ES-I3 (cell line): ENCODE data around the gene FOXQ1.

ENCODE experiments used
- H3K36me3 ChIP-seq: 2 replicates; pipeline ENCODE4 v1.6.1; 2013; ENCODE audit warnings: mild to moderate bottlenecking, low read length, control low read depth, moderate library complexity; ENCODE audit not compliant: insufficient read depth
- H3K4me1 ChIP-seq: 2 replicates; pipeline ENCODE4 v1.6.1; 2013; ENCODE audit warnings: mild to moderate bottlenecking, control low read depth, low read length; ENCODE audit not compliant: insufficient read depth
- H3K9ac ChIP-seq: 2 replicates; pipeline ENCODE4 v1.6.1; 2013; ENCODE audit warnings: low read depth, mild to moderate bottlenecking, low read length, moderate library complexity
- H3K9me3 ChIP-seq: 2 replicates; pipeline ENCODE4 v1.6.1; 2013; ENCODE audit warnings: mild to moderate bottlenecking, low read length, moderate library complexity; ENCODE audit not compliant: control insufficient read depth, insufficient read depth

The FOXQ1 gene

GRCh38 chr6:1322696-1323219 lies 10.9 kb downstream of the FOXQ1 start:
- Histone ChIP-seq H3K4me1 (no peaks in the 10 kb centered on the region), H3K9me3 (no peaks in the 10 kb centered on the region), H3K9ac (no peak overlapping the region), H3K36me3 (no peaks in the 10 kb centered on the region)

GRCh38 chr6:1324936-1325335 lies 13.0 kb downstream of the FOXQ1 start:
- H3K4me1 ChIP-seq = no peaks in the 10 kb centered on the region
- no peak overlapping the region for H3K9ac ChIP-seq
- no peaks in the 10 kb centered on the region for H3K9me3 ChIP-seq
- no peaks in the 10 kb centered on the region; the same call in 1 of the 2 replicates for H3K36me3 ChIP-seq

GRCh38 chr6:1325461-1326309 lies 13.8 kb downstream of the FOXQ1 start:
- Histone ChIP-seq H3K36me3 (no peaks in the 10 kb centered on the region; the same call in 1 of the 2 replicates), H3K9ac (no peak overlapping the region), H3K4me1 (no peaks in the 10 kb centered on the region), H3K9me3 (peaks cover 3% of the 10 kb centered on the region; the same call in 1 of the 2 replicates)

- no peak overlapping the region for H3K9ac ChIP-seq
- no peaks in the 10 kb centered on the region for H3K4me1 ChIP-seq
- no peaks in the 10 kb centered on the region; the same call in 1 of the 2 replicates for H3K36me3 ChIP-seq
- H3K9me3 ChIP-seq = peaks cover 4% of the 10 kb centered on the region; the same call in 1 of the 2 replicates
Observed at GRCh38 chr6:1326535-1327121, 14.7 kb downstream of the FOXQ1 start.

- Histone ChIP-seq H3K9ac (no peak overlapping the region), H3K36me3 (no peaks in the 10 kb centered on the region; the same call in 1 of the 2 replicates), H3K4me1 (no peaks in the 10 kb centered on the region), H3K9me3 (peaks cover 4% of the 10 kb centered on the region; the same call in 1 of the 2 replicates)
Observed at GRCh38 chr6:1327630-1328029, 15.7 kb downstream of the FOXQ1 start.

- Histone ChIP-seq H3K9ac (no peak overlapping the region), H3K36me3 (no peaks in the 10 kb centered on the region; the same call in 1 of the 2 replicates), H3K4me1 (no peaks in the 10 kb centered on the region), H3K9me3 (peaks cover 4% of the 10 kb centered on the region; the same call in 1 of the 2 replicates)
Observed at GRCh38 chr6:1328129-1328800, 16.4 kb downstream of the FOXQ1 start.

- Histone ChIP-seq H3K4me1 (no peaks in the 10 kb centered on the region; the same call in 1 of the 2 replicates), H3K9ac (no peak overlapping the region), H3K36me3 (no peaks in the 10 kb centered on the region; the same call in 1 of the 2 replicates), H3K9me3 (peaks cover 4% of the 10 kb centered on the region; the same call in 1 of the 2 replicates)
Observed at GRCh38 chr6:1329708-1330107, 17.8 kb downstream of the FOXQ1 start.

GRCh38 chr6:1334684-1335083 lies 22.8 kb downstream of the FOXQ1 start:
- peaks cover 4% of the 10 kb centered on the region; the same call in 1 of the 2 replicates for H3K9me3 ChIP-seq
- no peaks in the 10 kb centered on the region for H3K36me3 ChIP-seq
- H3K9ac ChIP-seq = no peak overlapping the region
- H3K4me1 ChIP-seq = peaks cover 10% of the 10 kb centered on the region; the same call in 1 of the 2 replicates

- H3K4me1 ChIP-seq = peaks cover 10% of the 10 kb centered on the region; the same call in 1 of the 2 replicates
- H3K9ac ChIP-seq = no peak overlapping the region
- H3K36me3 ChIP-seq = no peaks in the 10 kb centered on the region
- H3K9me3 ChIP-seq = peaks cover 3% of the 10 kb centered on the region; the same call in 1 of the 2 replicates
Observed at GRCh38 chr6:1335367-1336037, 23.6 kb downstream of the FOXQ1 start.

- no peaks in the 10 kb centered on the region for H3K36me3 ChIP-seq
- peaks cover 10% of the 10 kb centered on the region; the same call in 1 of the 2 replicates for H3K4me1 ChIP-seq
- no peak overlapping the region for H3K9ac ChIP-seq
- no peaks in the 10 kb centered on the region for H3K9me3 ChIP-seq
Observed at GRCh38 chr6:1336246-1336843, 24.4 kb downstream of the FOXQ1 start.

GRCh38 chr6:1337791-1338190 lies 25.9 kb downstream of the FOXQ1 start:
- H3K9ac ChIP-seq = no peak overlapping the region
- no peaks in the 10 kb centered on the region for H3K36me3 ChIP-seq
- peaks cover 10% of the 10 kb centered on the region; the same call in 1 of the 2 replicates for H3K4me1 ChIP-seq
- H3K9me3 ChIP-seq = no peaks in the 10 kb centered on the region

- Histone ChIP-seq H3K36me3 (no peaks in the 10 kb centered on the region), H3K9me3 (no peaks in the 10 kb centered on the region), H3K4me1 (no peaks in the 10 kb centered on the region; the same call in 1 of the 2 replicates), H3K9ac (no peak overlapping the region)
Observed at GRCh38 chr6:1346101-1346500, 34.2 kb downstream of the FOXQ1 start.

GRCh38 chr6:1346558-1347091 lies 34.7 kb downstream of the FOXQ1 start:
- H3K36me3 ChIP-seq = no peaks in the 10 kb centered on the region

More at GRCh38 chr6:1346558-1347091, 34.7 kb downstream of the FOXQ1 start:
- Histone ChIP-seq H3K9ac (no peak overlapping the region), H3K9me3 (0 out of 2 replicates have a peak, but pooled peaks cover 3% of the 10 kb centered on the region), H3K4me1 (no peaks in the 10 kb centered on the region; the same call in 1 of the 2 replicates)
